Measurements from ENCODE around the gene LNPK.

DNA sequence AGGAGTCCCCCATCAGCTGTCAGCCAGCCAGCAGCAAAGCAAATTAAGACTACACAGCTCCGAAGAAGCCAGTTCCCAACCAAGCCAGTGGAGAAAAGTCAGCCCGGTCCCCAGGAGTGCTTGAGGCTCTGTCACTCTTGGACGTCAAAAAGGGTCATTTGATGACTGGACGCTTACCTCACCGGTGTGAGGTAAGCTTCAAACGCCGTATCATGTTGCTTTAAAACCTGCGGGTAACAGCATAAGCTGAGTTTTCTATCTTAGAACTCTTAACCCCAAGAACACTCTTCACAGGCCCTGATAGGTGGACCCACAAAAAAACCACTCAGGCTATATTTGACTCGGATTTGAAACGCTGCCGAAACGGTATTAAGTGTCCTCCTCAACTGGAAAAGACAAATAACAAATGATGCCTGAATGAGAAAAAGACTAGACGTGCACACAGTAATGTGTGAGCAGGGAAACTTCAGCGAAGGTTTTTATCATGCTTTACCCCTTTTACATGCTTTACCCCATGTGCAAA, 682 bp upstream of the LNPK start:
- TF ChIP-seq, protein P1, sequence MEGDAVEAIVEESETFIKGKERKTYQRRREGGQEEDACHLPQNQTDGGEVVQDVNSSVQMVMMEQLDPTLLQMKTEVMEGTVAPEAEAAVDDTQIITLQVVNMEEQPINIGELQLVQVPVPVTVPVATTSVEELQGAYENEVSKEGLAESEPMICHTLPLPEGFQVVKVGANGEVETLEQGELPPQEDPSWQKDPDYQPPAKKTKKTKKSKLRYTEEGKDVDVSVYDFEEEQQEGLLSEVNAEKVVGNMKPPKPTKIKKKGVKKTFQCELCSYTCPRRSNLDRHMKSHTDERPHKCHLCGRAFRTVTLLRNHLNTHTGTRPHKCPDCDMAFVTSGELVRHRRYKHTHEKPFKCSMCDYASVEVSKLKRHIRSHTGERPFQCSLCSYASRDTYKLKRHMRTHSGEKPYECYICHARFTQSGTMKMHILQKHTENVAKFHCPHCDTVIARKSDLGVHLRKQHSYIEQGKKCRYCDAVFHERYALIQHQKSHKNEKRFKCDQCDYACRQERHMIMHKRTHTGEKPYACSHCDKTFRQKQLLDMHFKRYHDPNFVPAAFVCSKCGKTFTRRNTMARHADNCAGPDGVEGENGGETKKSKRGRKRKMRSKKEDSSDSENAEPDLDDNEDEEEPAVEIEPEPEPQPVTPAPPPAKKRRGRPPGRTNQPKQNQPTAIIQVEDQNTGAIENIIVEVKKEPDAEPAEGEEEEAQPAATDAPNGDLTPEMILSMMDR (IDR thresholded peaks at IDR 0.05): no peak
- no peak for TF ChIP-seq EZH2 (IDR thresholded peaks at IDR 0.05)
